8988T (cell line): ENCODE data around the gene MEGF6.
A peak's percentile ranks its signal among the peaks of the same experiment; 100 is the strongest.

Experiments
- DNase-seq: peaks from one replicate; pipeline ENCODE4 v3.0.0; 2011

Gene MEGF6

GRCh38 chr1:3570066-3570986, 41.0 kb downstream of the MEGF6 start:
- no peak for DNase-seq

- DNase-seq: no peak
Measured at GRCh38 chr1:3569436-3569835, 41.9 kb downstream of the MEGF6 start.

- DNase-seq: no peak
Measured at GRCh38 chr1:3568815-3569435, 42.4 kb downstream of the MEGF6 start.

GRCh38 chr1:3566951-3567804, 44.1 kb downstream of the MEGF6 start:
- no peak for DNase-seq

GRCh38 chr1:3566003-3566885, 45.1 kb downstream of the MEGF6 start:
- DNase-seq: no peak

DNA sequence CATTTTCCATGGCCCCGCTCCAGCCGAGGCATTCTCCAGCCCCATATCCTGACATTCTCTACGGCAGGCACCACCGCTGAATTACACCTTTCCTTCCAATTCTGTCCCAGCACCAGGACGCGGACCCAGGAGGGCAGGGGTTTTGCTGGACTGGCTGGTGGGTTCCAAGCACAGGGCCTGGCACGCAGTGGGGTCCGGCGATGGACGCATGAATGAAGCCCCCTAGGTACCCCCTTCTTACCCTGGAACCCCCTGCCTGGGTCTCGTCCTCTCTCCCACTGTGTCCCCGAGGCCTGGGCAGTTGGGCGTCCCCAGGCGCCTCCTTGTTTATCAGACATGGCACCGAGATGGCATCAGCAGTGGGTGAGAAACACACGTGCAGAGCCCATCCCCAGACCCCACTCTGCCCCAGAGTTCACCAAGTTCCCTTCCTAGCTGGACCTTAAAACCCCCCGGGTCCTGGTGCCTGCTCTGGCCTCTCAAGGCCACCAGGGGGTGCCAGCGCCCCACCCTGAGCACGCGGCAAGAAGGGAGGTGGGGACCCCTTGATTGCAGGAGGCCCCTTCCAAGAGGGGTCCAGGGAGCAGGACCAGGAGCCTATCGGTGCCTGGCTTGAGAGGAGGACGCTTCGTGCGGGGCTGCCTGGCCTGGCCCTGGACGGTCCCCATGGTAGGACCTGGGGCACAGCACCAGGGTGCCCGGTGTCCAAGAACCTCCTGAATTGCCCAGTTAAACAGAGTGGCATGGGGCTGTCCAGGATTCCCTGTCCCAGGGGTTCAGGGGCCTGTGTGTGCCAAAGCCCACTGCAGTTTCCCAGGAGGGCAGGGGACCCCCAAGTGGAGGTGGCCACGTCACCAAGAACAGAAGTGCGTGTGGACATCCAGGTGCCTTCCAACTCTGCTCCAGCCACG, 46.1 kb downstream of the MEGF6 start:
- peak; percentile 89 for DNase-seq

- DNase-seq: no peak
Measured at GRCh38 chr1:3563610-3564009, 47.7 kb downstream of the MEGF6 start.

DNA sequence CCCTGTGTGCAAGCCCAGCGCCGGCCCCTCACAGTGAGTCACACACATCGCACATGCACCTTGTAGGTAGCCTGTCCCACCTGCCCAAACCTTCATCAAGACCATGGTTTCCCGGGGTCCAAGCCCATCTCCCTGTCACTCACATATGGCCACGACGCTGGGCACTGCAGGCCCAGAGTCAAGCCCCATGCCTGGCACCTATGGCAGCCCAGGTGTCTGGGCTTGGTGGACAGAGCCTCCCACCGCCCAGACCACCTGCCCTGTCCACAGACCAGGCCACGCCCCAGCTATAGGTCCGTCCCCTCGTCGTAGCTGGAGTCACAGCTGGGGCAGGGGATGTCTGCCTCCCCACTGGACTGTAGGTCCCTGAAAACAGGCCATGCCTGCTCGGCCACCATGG, 48.2 kb downstream of the MEGF6 start:
- no peak for DNase-seq

DNA sequence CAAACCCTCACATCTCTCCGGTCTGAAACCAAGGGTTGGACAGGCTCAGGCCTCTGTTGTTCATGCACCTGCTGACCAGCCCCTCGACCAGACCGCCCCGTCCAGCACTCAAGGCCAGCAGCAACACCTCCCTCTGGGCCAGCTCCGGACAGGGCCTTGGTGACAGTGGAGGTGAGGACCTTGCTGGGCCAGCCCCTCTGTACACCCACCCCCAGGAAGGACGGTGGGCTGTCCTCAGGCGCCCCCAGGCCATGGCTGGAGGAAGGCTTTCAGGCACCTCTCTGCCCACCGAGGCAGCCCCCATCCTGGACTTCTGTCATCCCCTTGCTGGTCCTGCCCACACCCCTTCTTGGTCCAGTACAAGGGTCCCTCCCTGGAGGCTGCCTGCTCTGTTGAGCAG, 48.6 kb downstream of the MEGF6 start:
- DNase-seq: no peak

DNA sequence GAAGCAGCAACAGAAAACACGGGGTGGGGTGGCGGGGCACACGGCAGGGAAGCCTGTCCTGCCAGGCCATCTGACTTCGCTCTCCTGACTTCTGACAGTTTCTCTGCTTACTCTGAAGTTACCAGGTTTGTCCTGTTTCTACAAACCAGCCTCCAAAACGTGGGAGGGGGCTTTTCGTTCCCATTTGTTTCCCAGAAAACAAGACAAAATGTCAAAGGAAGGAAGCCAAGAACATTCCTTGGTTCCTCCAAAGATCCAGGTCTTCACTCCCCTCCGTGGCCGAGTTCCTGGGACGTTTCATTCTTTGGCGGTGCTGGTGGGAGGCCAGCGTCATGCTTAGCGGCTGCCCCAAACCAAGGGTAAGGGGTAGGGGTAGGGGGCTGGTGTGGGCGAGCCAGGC, 49.6 kb downstream of the MEGF6 start:
- no peak for DNase-seq

DNA sequence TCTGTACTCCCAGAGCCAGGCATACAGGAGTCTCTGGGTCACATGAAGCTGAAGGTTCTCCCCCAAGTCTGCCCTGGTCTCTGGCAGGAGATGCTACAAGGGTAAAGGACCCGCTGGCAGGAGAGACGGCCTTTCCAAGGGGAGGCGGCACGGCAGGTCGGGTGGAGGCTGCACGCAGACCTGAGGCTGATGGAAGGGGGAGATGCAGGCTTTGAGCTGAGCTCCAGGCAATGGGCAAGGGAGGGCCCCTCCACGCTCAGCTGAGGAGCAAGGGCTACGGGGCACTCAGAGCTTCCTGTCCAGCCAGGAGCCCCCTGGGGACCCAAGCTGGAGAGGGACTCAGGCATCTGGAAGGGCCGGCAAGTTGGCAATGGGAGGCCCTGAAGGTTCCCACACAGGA, 50.3 kb downstream of the MEGF6 start:
- DNase-seq: no peak

DNA sequence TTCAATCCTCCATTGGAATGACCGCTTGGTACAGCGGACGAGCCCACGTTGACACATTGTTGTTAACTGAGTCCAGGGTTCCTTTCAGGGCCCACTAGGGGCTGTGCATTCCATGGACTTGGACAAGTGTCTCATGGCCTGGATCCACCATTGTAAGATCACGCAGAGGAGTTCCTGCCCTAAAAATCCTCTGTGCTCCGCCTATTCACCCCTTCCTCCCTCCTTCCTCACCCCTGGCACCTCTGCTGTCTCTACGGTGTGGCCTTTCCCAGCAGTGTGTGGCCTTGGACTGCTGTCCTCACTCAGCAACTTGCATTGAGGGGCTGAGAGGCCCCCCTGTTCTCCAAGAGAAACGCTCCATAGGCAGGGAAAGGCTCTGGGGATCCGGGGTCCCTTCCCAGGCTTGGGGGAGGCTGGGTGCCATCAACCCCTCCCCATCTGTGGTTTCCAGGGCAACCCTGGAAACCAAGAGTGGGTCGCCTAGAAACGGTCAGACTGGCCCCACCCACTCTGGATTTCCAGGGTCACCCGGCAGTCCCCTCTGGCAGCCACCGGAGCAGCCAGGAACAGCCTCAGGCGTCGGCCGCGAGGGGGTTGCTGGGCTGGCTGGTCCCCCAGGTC, 50.9 kb downstream of the MEGF6 start:
- no peak for DNase-seq

GRCh38 chr1:3558036-3558726, 53.1 kb downstream of the MEGF6 start:
- DNase-seq: no peak

DNA sequence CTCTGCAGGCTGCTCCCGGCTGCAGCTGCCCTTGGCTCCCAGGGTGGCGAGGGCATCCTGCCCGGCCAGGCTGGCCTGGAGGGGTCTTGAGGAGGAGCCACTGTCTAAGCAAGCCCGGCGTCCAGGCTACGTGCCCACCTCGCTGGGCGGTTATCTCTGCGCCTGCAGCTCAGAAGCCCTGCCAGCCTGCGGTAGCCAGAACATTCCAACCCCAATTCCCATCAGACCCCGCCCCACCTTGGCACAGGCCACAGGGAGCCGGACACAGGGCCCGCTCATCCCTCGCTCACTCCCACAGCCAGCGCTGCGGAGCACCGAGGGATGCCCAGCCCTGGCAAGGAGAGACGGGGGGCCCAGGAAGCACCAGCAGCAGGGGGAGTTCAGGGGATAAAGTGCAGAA, 53.9 kb downstream of the MEGF6 start:
- DNase-seq: no peak

- no peak for DNase-seq
Measured at GRCh38 chr1:3556336-3556735, 55.0 kb downstream of the MEGF6 start.

GRCh38 chr1:3555131-3555920, 56.0 kb downstream of the MEGF6 start:
- peak; percentile 20 for DNase-seq

DNA sequence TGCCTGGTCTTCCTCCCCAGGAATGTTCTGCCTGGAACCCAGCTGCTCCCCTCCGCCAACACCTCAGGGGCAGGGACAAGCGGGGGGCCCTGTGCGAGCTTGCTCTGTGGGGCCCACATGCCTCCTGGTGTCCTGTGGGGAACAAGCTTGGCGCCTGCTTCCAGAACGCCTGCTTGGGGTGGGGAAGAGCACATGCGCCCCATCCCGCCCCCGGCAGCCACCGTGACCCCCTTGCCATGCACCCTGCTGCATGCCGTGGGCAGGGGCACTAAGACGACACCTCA, 57.4 kb downstream of the MEGF6 start:
- DNase-seq: no peak

- DNase-seq: no peak
Measured at GRCh38 chr1:3553166-3553939, 58.0 kb downstream of the MEGF6 start.

DNA sequence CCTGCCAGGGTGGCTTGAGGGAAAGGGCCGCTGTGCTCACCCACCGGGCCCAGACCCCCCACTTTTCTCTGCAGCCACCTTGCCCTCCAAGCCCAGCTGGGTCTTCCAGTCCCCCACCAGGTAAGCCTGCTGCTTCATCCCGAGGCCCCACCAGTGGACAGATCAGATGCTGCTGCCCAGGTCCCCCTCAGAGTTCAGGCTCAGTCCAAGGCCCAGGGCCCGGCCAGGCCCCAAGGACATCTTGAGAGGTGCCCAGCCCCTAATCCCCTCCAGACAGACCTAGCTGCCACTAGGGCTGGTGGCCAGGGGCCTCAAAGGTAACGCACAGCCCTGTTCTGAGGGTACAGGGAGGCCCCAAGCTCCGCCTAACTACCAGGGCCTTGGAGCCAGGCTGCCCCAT, 58.6 kb downstream of the MEGF6 start:
- DNase-seq: no peak
